Endothelial cell of umbilical vein (primary cell): ENCODE measurements around the gene ACO2. TPM values are rescaled to one million over a fixed set of nuclear protein-coding genes. Genes with fewer than 3 reads are reported as not detected.

Experiments
- Bru-seq: library from RNA; stranded (reverse); fragments of 400-500 nt; gene quantifications from one replicate; lab custom pipeline; 2021; lab: Mats Ljungman, UMichigan
- BruChase-seq, 2 experiments: library from RNA; stranded (reverse); fragments of 400-500 nt; gene quantifications; one replicate each; lab custom pipeline; 2021; lab: Mats Ljungman, UMichigan
- BruUV-seq: library from RNA; stranded (reverse); fragments of 400-500 nt; replicated peaks from 2 replicates; lab custom pipeline; 2021; lab: Mats Ljungman, UMichigan
- CTCF ChIA-PET: fragments of 300-600, 350-600 bp; sonication (Branson Sonifier 250); formaldehyde crosslinking; loops from one replicate; lab custom pipeline; 2021; ENCODE audit warnings: antibody characterized with exemption, inconsistent platforms; lab: Charles Lee
- POLR2A ChIA-PET: fragments of 300-600, 350-600 bp; sonication (Branson Sonifier 250); formaldehyde crosslinking; loops from one replicate; lab custom pipeline; 2021; ENCODE audit warnings: antibody characterized with exemption, inconsistent platforms; lab: Charles Lee
- DNase-seq: peaks from one replicate; pipeline ENCODE4 v3.0.0-alpha.2; 2011; ENCODE audit warnings: low read depth, low spot score
- FAIRE-seq: peaks from 2 replicates; lab custom pipeline; 2011; peaks lifted over from hg19 to GRCh38; lab: Jason Lieb, UNC
- H2AFZ ChIP-seq: 2 replicates; pipeline ENCODE4 v1.6.0; 2012; ENCODE audit warnings: low read depth, low read length, control low read depth, inconsistent platforms
- H3K27ac ChIP-seq: 2 replicates; pipeline ENCODE4 v1.5.1; 2011; ENCODE audit warnings: low read depth, mild to moderate bottlenecking, control low read depth, low read length, moderate library complexity; ENCODE audit not compliant: insufficient read depth
- H3K27me3 ChIP-seq, 2 experiments: 2 replicates each; pipeline versions ENCODE4 v1.6.0 to v1.6.1; 2011; ENCODE audit warnings: low read length in 2 of 2, mixed read lengths in 1 of 2; ENCODE audit not compliant: control insufficient read depth in 2 of 2, insufficient read depth in 2 of 2
- H3K36me3 ChIP-seq, 2 experiments: 2 replicates in 1 of 2; 3 replicates in 1 of 2; pipeline ENCODE4 v1.5.1; 2011; ENCODE audit warnings: low read length in 2 of 2, mild to moderate bottlenecking in 1 of 2, moderate library complexity in 1 of 2; ENCODE audit not compliant: control insufficient read depth in 2 of 2, insufficient read depth in 2 of 2; ENCODE audit errors: extremely low read depth in 1 of 2
- H3K4me1 ChIP-seq: 3 replicates; pipeline ENCODE4 v1.5.1; 2011; ENCODE audit warnings: mild to moderate bottlenecking, low read length; ENCODE audit not compliant: control insufficient read depth, insufficient read depth; ENCODE audit errors: extremely low read depth
- H3K4me2 ChIP-seq: 2 replicates; pipeline ENCODE4 v1.6.1; 2011; ENCODE audit warnings: low read length, control low read depth, mixed read lengths; ENCODE audit not compliant: insufficient read depth
- H3K4me3 ChIP-seq, 3 experiments: fragments of 200-600 bp in 1 of 3; sonication (generic), shearing (Covaris generic) in 1 of 3; replicated peaks in 1 of 3; 2 replicates each; pipeline ENCODE4 v1.5.1; 2011 to 2016; ENCODE audit warnings: control low read depth in 3 of 3, low read length in 3 of 3, mild to moderate bottlenecking in 2 of 3, inconsistent platforms in 1 of 3, low read depth in 1 of 3, moderate library complexity in 1 of 3; ENCODE audit not compliant: insufficient read depth in 1 of 3
- H3K79me2 ChIP-seq: 2 replicates; pipeline ENCODE4 v1.6.0; 2012; ENCODE audit warnings: low read length, inconsistent platforms; ENCODE audit not compliant: control insufficient read depth, insufficient read depth
- H3K9ac ChIP-seq: replicated peaks from 2 replicates; pipeline ENCODE3; 2011; ENCODE audit warnings: low read length, control low read depth; ENCODE audit not compliant: insufficient read depth; ENCODE audit errors: extremely low read depth
- H3K9me1 ChIP-seq: replicated peaks from 3 replicates; pipeline ENCODE4 v1.6.0; 2011; ENCODE audit warnings: mild to moderate bottlenecking, low read length; ENCODE audit not compliant: control insufficient read depth, insufficient read depth; ENCODE audit errors: extremely low read depth
- H3K9me3 ChIP-seq: replicated peaks from 2 replicates; pipeline ENCODE4 v1.5.1; 2012; ENCODE audit warnings: low read length, inconsistent platforms; ENCODE audit not compliant: control insufficient read depth, insufficient read depth
- H4K20me1 ChIP-seq: replicated peaks from 2 replicates; pipeline ENCODE3; 2011; ENCODE audit warnings: mild to moderate bottlenecking, low read length; ENCODE audit not compliant: control insufficient read depth, insufficient read depth; ENCODE audit errors: extremely low read depth
- JUN ChIP-seq: IDR thresholded peaks from 2 replicates; pipeline ENCODE4 v1.6.1; 2011; ENCODE audit warnings: borderline replicate concordance, low read depth; ENCODE audit not compliant: insufficient read length, insufficient read depth
- MAX ChIP-seq: IDR thresholded peaks from 2 replicates; pipeline ENCODE4 v1.6.1; 2011; ENCODE audit not compliant: insufficient read depth, insufficient read length
- POLR2A ChIP-seq: IDR thresholded peaks from 2 replicates; pipeline ENCODE4 v1.6.1; 2012; ENCODE audit warnings: low read depth, mild to moderate bottlenecking, control low read depth, low read length
- POLR2AphosphoS5 ChIP-seq: IDR thresholded peaks from 2 replicates; pipeline ENCODE4 v1.6.1; 2012; ENCODE audit warnings: low read depth, mild to moderate bottlenecking, control low read depth, low read length, moderate library complexity; ENCODE audit not compliant: insufficient read depth
- dilution Hi-C: fragments of 300-500 bp; cut with MboI; formaldehyde crosslinking; loops from one replicate; pipeline ENCODE4 v1.15.0; 2019; ENCODE audit warnings: low sequenced_read_pairs; ENCODE audit not compliant: extremely low pct_ligation_motif_present
- intact Hi-C: fragments of 100-400 bp; cut with micrococcal nuclease; formaldehyde crosslinking; loops from one replicate; pipeline ENCODE4 v1.10.0; 2022
- long read RNA-seq: library from polyadenylated mRNA; stranded (forward); transcript quantifications from one replicate; pipeline ENCODE4 v2.0.0, GENCODE V29; 2021
- polyA minus RNA-seq, 3 experiments: library from RNA; depleted of rRNA, polyadenylated mRNA; stranded (reverse); fragments of >200 nt; gene quantifications; 1 replicate in 1 of 3; 2 replicates in 2 of 3; pipeline ENCODE4 v1.2.3, GENCODE V29; 2011
- polyA plus RNA-seq, 4 experiments: library from polyadenylated mRNA; depleted of rRNA in 3 of 4; stranded (reverse) in 3 of 4; unstranded in 1 of 4; fragments of >200 nt; gene quantifications; 2 replicates each; pipeline versions ENCODE4 v1.2.1 to v1.2.3, GENCODE V29; 2011 to 2012; ENCODE audit warnings: missing spikeins in 1 of 4
- total RNA-seq: library from RNA; stranded (reverse); gene quantifications from 2 replicates; pipeline ENCODE4 v1.2.3, GENCODE V29; 2021

ACO2 gene
- total RNA-seq (79.1 and 79.7 TPM in 2 replicates), polyA plus RNA-seq (62.0 and 63.8 TPM in 2 replicates), polyA minus RNA-seq (53.7 and 54.7 TPM in 2 replicates), Bru-seq, nascent RNA (percentile 70 among the genes with signal in this experiment), BruChase-seq, experiment 1, labeled RNA remaining after a 6-hour chase (percentile 74 among the genes with signal in this experiment), BruChase-seq, experiment 2, labeled RNA remaining after a 2-hour chase (percentile 70 among the genes with signal in this experiment)
- 48.9 and 49.9 TPM in 2 replicates for polyA plus RNA-seq (2011; cell fraction: cytosol; rRNA removed)
- 81.7 and 89.1 TPM in 2 replicates for polyA plus RNA-seq (2011; cell fraction: nucleus; rRNA removed)
- 72.1 and 81.8 TPM in 2 replicates for polyA plus RNA-seq (2012)
- polyA minus RNA-seq (2011; cell fraction: cytosol; rRNA and poly(A)+ RNA removed) = 20.1 TPM
- polyA minus RNA-seq (2011; cell fraction: nucleus; rRNA and poly(A)+ RNA removed) = 35.2 and 43.7 TPM in 2 replicates
- long read RNA-seq, transcript ACO2-201 (18 exons, 2,741 nt) = major isoform, 153 of 209 reads
- long read RNA-seq, partial matches to known transcripts = 26 of 209 reads
- long read RNA-seq, other reads (novel, unspliced or antisense) = 28 of 209 reads

- no peaks in the 10 kb centered on the region for H3K9me1 ChIP-seq
- H3K27ac ChIP-seq = peak within 1 kb of the TSS; percentile 83
- ChIA-PET CTCF (interaction anchor here (1.0 to 2.9 kb wide), 12 partner anchors 9 to 75 kb away, joined by 3 to 12 read pairs (median 4); partner anchors contain the start of gene POLR3H), POLR2A (interaction anchor here (0.9 to 1.7 kb wide), 7 partner anchors 10 to 87 kb away, joined by 3 to 25 read pairs (median 7); partner anchors contain the start of genes TEF and TOB2)
- H3K4me2 ChIP-seq = peak within 1 kb of the TSS; percentile 85
- peak; percentile 83 for FAIRE-seq
- H3K9ac ChIP-seq = peak within 1 kb of the TSS; percentile 83
- peak within 1 kb of the TSS; percentile 49 for H2AFZ ChIP-seq
- no peaks in the 10 kb centered on the region for H4K20me1 ChIP-seq
- H3K4me3 ChIP-seq = peak within 1 kb of the TSS; percentile 78 to 96 (median 81)
- TF ChIP-seq MAX = peak; percentile 5
- TF ChIP-seq POLR2AphosphoS5 = peak; percentile 55
- no peak for TF ChIP-seq JUN
- TF ChIP-seq POLR2A = peak; percentile 64
- H3K36me3 ChIP-seq = peaks cover 18 to 30% of the 10 kb centered on the region in 2 experiments
- BruUV-seq = no TSS peak
- peaks cover 17% of the 10 kb centered on the region for H3K4me1 ChIP-seq
- intact Hi-C loops (loop anchor here (1.0 kb wide), 5 partner anchors 20 to 87 kb away; partner anchors contain the start of gene TEF), dilution Hi-C loops (no loop called here)
- no peaks in the 10 kb centered on the region for H3K9me3 ChIP-seq
- H3K79me2 ChIP-seq = peaks cover 75% of the 10 kb centered on the region
- H3K27me3 ChIP-seq = no peaks in the 10 kb centered on the region
- peak; percentile 99 for DNase-seq
Measured at GRCh38 chr22:41468381-41469217, at the start of gene ACO2, which contains the start of gene PHF5A. Gene ACO2 (plus strand): TSS chr22:41469117. CDS start chr22:41469147, 30 bp downstream. Gene PHF5A (minus strand): TSS chr22:41468692. CDS start chr22:41468653, 39 bp downstream.
